SK-N-SH (cell line): ENCODE data around the gene LMX1A. TPM values are rescaled to one million over a fixed set of nuclear protein-coding genes. Genes with fewer than 3 reads are reported as not detected.

Experiments
- CTCF ChIA-PET: fragments of 300-600, 350-600 bp; formaldehyde crosslinking; extraction: SDS; loops from one replicate; lab custom pipeline; 2021; lab: Yijun Ruan, JAX
- POLR2A ChIA-PET: fragments of 350-600 bp; sonication (Branson Sonifier 250); formaldehyde crosslinking; extraction: SDS; loops from one replicate; lab custom pipeline; 2020; ENCODE audit warnings: antibody characterized with exemption, inconsistent platforms; lab: Yijun Ruan, JAX
- DNase-seq: peaks from one replicate; pipeline ENCODE4 v3.0.0; 2012
- H2AFZ ChIP-seq: fragments of 200-600 bp; sonication (generic); 2 replicates; pipeline ENCODE4 v1.8.1; 2016; ENCODE audit warnings: antibody characterized with exemption, mild to moderate bottlenecking, low read depth
- H3F3A ChIP-seq: fragments of 200-600 bp; sonication (generic); replicated peaks from 2 replicates; pipeline ENCODE3; 2016; ENCODE audit warnings: antibody characterized with exemption, mild to moderate bottlenecking; ENCODE audit not compliant: insufficient read depth
- H3K27ac ChIP-seq, 2 experiments: fragments of 200-500 bp in 1 of 2; fragments of 200-600 bp in 1 of 2; sonication (Bioruptor generic) in 1 of 2; sonication (generic), shearing (Covaris generic) in 1 of 2; 2 replicates each; pipeline versions ENCODE4 v1.5.1 to v1.6.1; 2014 to 2016; ENCODE audit warnings: low read depth in 2 of 2, inconsistent platforms in 1 of 2, low read length in 1 of 2, mild to moderate bottlenecking in 1 of 2, mixed read lengths in 1 of 2
- H3K27me3 ChIP-seq: fragments of 200-600 bp; sonication (generic), shearing (Covaris generic); 2 replicates; pipeline ENCODE4 v1.6.1; 2016; ENCODE audit warnings: mixed run types; ENCODE audit not compliant: insufficient read depth
- H3K36me3 ChIP-seq, 2 experiments: fragments of 200-500 bp in 1 of 2; fragments of 200-600 bp in 1 of 2; sonication (Bioruptor generic) in 1 of 2; sonication (generic) in 1 of 2; replicated peaks in 1 of 2; 2 replicates each; pipeline versions ENCODE3 to v1.5.1; 2014 to 2016; ENCODE audit warnings: low read length in 1 of 2, mild to moderate bottlenecking in 1 of 2; ENCODE audit not compliant: insufficient read depth in 2 of 2, control insufficient read depth in 1 of 2
- H3K4me1 ChIP-seq, 2 experiments: fragments of 200-500 bp in 1 of 2; fragments of 200-600 bp in 1 of 2; sonication (Bioruptor generic) in 1 of 2; sonication (generic), shearing (Covaris generic) in 1 of 2; 2 replicates each; pipeline versions ENCODE4 v1.5.1 to v1.6.1; 2014 to 2016; ENCODE audit warnings: low read depth in 1 of 2, low read length in 1 of 2, mixed run types in 1 of 2; ENCODE audit not compliant: insufficient read depth in 2 of 2, control insufficient read depth in 1 of 2
- H3K4me2 ChIP-seq: fragments of 200-600 bp; sonication (generic), shearing (Covaris generic); 2 replicates; pipeline ENCODE4 v1.6.1; 2017; ENCODE audit warnings: mixed run types
- H3K4me3 ChIP-seq, 2 experiments: fragments of 200-500 bp in 1 of 2; fragments of 200-600 bp in 1 of 2; sonication (Bioruptor generic) in 1 of 2; sonication (generic), shearing (Covaris generic) in 1 of 2; 2 replicates each; pipeline versions ENCODE4 v1.5.1 to v1.8.1; 2014 to 2016; ENCODE audit warnings: low read depth in 2 of 2, inconsistent platforms in 1 of 2, low read length in 1 of 2, mild to moderate bottlenecking in 1 of 2, mixed read lengths in 1 of 2, moderate library complexity in 1 of 2
- H3K79me2 ChIP-seq: fragments of 200-600 bp; sonication (generic); 2 replicates; pipeline ENCODE4 v1.8.1; 2017; ENCODE audit warnings: mild to moderate bottlenecking; ENCODE audit not compliant: insufficient read depth
- H3K9ac ChIP-seq: fragments of 200-600 bp; sonication (generic); 2 replicates; pipeline ENCODE4 v1.6.1; 2017; ENCODE audit warnings: mixed run types
- H3K9me2 ChIP-seq: fragments of 200-600 bp; sonication (generic); 2 replicates; pipeline ENCODE4 v1.6.1; 2017; ENCODE audit warnings: mixed run types
- H3K9me3 ChIP-seq: fragments of 200-600 bp; sonication (generic); 2 replicates; pipeline ENCODE4 v1.6.1; 2017; ENCODE audit warnings: mixed run types, mild to moderate bottlenecking, moderate library complexity
- H4K20me1 ChIP-seq: fragments of 200-600 bp; sonication (generic); 2 replicates; pipeline ENCODE4 v1.6.1; 2017; ENCODE audit warnings: mild to moderate bottlenecking, mixed run types; ENCODE audit not compliant: insufficient read depth
- CHD2 ChIP-seq: fragments of 150-350 bp; IDR thresholded peaks from 2 replicates; pipeline ENCODE4 v1.6.1; 2018; ENCODE audit warnings: low read length; ENCODE audit not compliant: partially characterized antibody
- ELF1 ChIP-seq: IDR thresholded peaks from 2 replicates; pipeline ENCODE4 v1.4.0; 2012
- FOXM1 ChIP-seq: IDR thresholded peaks from 2 replicates; pipeline ENCODE4 v1.4.0; 2012; ENCODE audit warnings: low read depth, mild to moderate bottlenecking
- IRF3 ChIP-seq: fragments of 150-350 bp; IDR thresholded peaks from 2 replicates; pipeline ENCODE4 v1.6.1; 2016; ENCODE audit warnings: mild to moderate bottlenecking, low read depth, low read length
- JUND ChIP-seq: IDR thresholded peaks from 2 replicates; pipeline ENCODE4 v1.4.0; 2012
- MAX ChIP-seq: IDR thresholded peaks from 2 replicates; pipeline ENCODE4 v1.4.0; 2012; ENCODE audit warnings: low read depth
- MEF2A ChIP-seq: IDR thresholded peaks from 2 replicates; pipeline ENCODE4 v1.4.0; 2012; ENCODE audit warnings: low read depth, borderline replicate concordance
- MXI1 ChIP-seq: IDR thresholded peaks from 2 replicates; pipeline ENCODE4 v1.6.1; 2012; ENCODE audit warnings: mild to moderate bottlenecking, low read depth, low read length, improper control_type of control experiment
- RAD21 ChIP-seq: IDR thresholded peaks from 2 replicates; pipeline ENCODE4 v1.6.1; 2012; ENCODE audit warnings: mild to moderate bottlenecking, low read length
- REST ChIP-seq: IDR thresholded peaks from 2 replicates; pipeline ENCODE4 v1.6.1; 2012; ENCODE audit warnings: mild to moderate bottlenecking, low read depth, low read length, moderate library complexity
- RXRA ChIP-seq: IDR thresholded peaks from 2 replicates; pipeline ENCODE4 v1.4.0; 2012; ENCODE audit warnings: low read depth, mild to moderate bottlenecking, borderline replicate concordance
- SMC3 ChIP-seq: IDR thresholded peaks from 2 replicates; pipeline ENCODE4 v1.6.1; 2012; ENCODE audit warnings: low read depth, low read length, improper control_type of control experiment
- TEAD4 ChIP-seq: IDR thresholded peaks from 2 replicates; pipeline ENCODE4 v1.4.0; 2012; ENCODE audit warnings: mild to moderate bottlenecking, borderline replicate concordance; ENCODE audit not compliant: insufficient read depth
- USF2 ChIP-seq: fragments of 150-350 bp; IDR thresholded peaks from 2 replicates; pipeline ENCODE4 v1.6.1; 2017; ENCODE audit warnings: antibody characterized with exemption, low read length, low read depth, borderline replicate concordance
- YY1 ChIP-seq: IDR thresholded peaks from 2 replicates; pipeline ENCODE4 v1.4.0; 2012; ENCODE audit warnings: low read depth, mild to moderate bottlenecking
- ZBTB33 ChIP-seq: IDR thresholded peaks from 2 replicates; pipeline ENCODE4 v1.4.0; 2012; ENCODE audit warnings: low read depth, borderline replicate concordance
- WGBS: methylation state at CpG from one replicate; pipeline ENCODE4 v1.1.6; 2017; ENCODE audit warnings: low lambda C conversion rate; 5-methylcytosine and 5-hydroxymethylcytosine counted together
- polyA plus RNA-seq, 3 experiments: library from polyadenylated mRNA; depleted of rRNA; stranded (reverse); fragments of >200 nt; gene quantifications; 2 replicates each; pipeline ENCODE4 v1.2.3, GENCODE V29; 2012

Gene LMX1A
- polyA plus RNA-seq, 1 of the 3 experiments (the other 2 are of a cell fraction) = not detected

GRCh38 chr1:165265196-165265838 lies 91.2 kb downstream of the LMX1A start (continued):
- TF ChIP-seq RAD21 (no peak), USF2 (no peak), FOXM1 (no peak), MAX (no peak), MXI1 (no peak), TEAD4 (no peak), YY1 (no peak)

GRCh38 chr1:165259706-165260428 lies 96.6 kb downstream of the LMX1A start:
- H3K36me3 ChIP-seq = no peaks in the 10 kb centered on the region
- H3K4me2 ChIP-seq = no peak overlapping the region
- no peaks in the 10 kb centered on the region for H3K9me2 ChIP-seq
- 1% methylated on average over 3 of the region's 3 CpGs for WGBS
- H3K27me3 ChIP-seq = no peaks in the 10 kb centered on the region
- ChIA-PET POLR2A (no interaction called here), CTCF (interaction anchor here (0.9 to 3.4 kb wide), 4 partner anchors 9 to 333 kb away, joined by 3 to 14 read pairs (median 4); no protein-coding TSS in a partner anchor)
- H3K27ac ChIP-seq = no peak overlapping the region
- no peaks in the 10 kb centered on the region; a peak in 1 of 4 replicates for H3K4me1 ChIP-seq
- TF ChIP-seq IRF3 (no peak), CHD2 (no peak), MEF2A (no peak), RXRA (no peak), ELF1 (no peak), REST (no peak), MAX (no peak), ZBTB33 (no peak), YY1 (no peak), JUND (no peak), SMC3 (no peak)
- H4K20me1 ChIP-seq = no peaks in the 10 kb centered on the region
- no peak overlapping the region for H3K4me3 ChIP-seq
- no peak overlapping the region for H2AFZ ChIP-seq
- H3F3A ChIP-seq = no peaks in the 10 kb centered on the region
- H3K79me2 ChIP-seq = no peaks in the 10 kb centered on the region
- DNase-seq = no peak
- no peak overlapping the region for H3K9ac ChIP-seq
- no peaks in the 10 kb centered on the region for H3K9me3 ChIP-seq
